Measurements from ENCODE around the gene LRMDA. TPM values are rescaled to one million over a fixed set of nuclear protein-coding genes. Genes with fewer than 3 reads are reported as not detected.
"Not testable (repeated sequence)": the region's sequence is repeated elsewhere in the genome, so short reads cannot be mapped to it uniquely, and the experiment has no call there.

LRMDA gene
- total RNA-seq, 4 donors from 2014 or later: 12.0 to 15.9 (median 13.9) TPM

DNA sequence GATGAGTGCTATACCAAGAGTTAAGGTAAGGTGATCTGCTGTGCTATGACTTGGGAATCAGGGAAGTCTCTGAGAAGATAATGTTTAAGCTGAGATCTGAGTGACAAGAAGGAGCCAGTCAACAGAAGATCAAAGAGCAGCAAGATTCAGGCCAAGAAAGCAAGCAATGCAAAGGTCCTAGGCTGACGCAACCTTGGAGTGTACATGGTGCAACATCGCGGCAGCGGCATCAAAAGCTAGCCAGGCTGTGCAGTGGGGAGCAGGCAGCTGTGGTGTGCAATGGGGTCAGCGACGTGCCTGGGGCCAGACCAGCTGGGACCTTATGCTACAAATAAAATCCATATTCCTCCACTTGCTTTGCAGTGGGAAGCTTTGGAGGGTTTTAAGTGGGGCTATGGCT lies 324.1 kb downstream of the LRMDA start:
- DNase-seq (ENCODE audit: low spot score): no peak
- TF ChIP-seq, protein P1, sequence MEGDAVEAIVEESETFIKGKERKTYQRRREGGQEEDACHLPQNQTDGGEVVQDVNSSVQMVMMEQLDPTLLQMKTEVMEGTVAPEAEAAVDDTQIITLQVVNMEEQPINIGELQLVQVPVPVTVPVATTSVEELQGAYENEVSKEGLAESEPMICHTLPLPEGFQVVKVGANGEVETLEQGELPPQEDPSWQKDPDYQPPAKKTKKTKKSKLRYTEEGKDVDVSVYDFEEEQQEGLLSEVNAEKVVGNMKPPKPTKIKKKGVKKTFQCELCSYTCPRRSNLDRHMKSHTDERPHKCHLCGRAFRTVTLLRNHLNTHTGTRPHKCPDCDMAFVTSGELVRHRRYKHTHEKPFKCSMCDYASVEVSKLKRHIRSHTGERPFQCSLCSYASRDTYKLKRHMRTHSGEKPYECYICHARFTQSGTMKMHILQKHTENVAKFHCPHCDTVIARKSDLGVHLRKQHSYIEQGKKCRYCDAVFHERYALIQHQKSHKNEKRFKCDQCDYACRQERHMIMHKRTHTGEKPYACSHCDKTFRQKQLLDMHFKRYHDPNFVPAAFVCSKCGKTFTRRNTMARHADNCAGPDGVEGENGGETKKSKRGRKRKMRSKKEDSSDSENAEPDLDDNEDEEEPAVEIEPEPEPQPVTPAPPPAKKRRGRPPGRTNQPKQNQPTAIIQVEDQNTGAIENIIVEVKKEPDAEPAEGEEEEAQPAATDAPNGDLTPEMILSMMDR (IDR thresholded peaks at IDR 0.05): no peak

DNA sequence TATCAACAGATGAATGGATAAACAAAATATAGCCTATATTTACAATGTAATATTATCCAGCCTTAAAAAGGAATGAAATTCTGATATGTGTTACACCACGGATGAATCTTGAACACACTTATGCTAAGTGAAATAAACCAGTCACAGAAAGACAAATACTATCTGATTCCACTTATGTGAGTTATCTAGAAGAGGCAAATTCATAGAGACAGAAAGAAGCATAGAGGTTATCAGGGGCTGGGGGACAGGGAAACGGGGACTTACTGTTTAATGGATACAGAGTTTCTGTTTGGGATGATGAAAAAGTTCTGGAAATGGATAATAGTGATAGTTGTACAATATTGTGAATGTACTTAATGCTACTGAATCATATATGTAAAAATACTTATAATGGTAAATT lies 329.9 kb downstream of the LRMDA start:
- DNase-seq (ENCODE audit: low spot score) (no peak), ATAC-seq (ENCODE audit: low FRiP score) (no peak)
- TF ChIP-seq, protein P1 (IDR thresholded peaks at IDR 0.05): no peak

More for the DNA sequence above, 324.1 kb downstream of the LRMDA start:
- ATAC-seq (ENCODE audit: low FRiP score): no peak

DNA sequence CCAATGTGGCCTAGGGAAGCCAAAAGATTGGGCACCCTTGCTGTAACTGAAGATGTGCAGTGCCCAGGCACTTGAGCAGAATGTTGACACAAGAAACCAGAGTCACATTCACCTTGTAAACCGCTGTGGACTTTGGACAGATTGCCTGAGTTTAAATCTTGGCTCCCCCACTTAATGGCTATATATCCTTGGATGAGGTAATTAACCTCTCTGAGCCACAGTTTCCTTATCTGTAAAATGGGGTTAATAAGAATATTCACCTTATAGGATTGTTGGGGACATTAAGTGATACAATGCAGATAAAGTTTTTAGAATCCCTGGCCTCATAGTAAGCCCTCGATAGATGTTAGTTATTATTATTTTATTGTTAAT lies 331.0 kb downstream of the LRMDA start:
- TF ChIP-seq, protein P1 (IDR thresholded peaks at IDR 0.05): no peak
- ATAC-seq (ENCODE audit: low FRiP score) (no peak), DNase-seq (ENCODE audit: low spot score) (no peak)

DNA sequence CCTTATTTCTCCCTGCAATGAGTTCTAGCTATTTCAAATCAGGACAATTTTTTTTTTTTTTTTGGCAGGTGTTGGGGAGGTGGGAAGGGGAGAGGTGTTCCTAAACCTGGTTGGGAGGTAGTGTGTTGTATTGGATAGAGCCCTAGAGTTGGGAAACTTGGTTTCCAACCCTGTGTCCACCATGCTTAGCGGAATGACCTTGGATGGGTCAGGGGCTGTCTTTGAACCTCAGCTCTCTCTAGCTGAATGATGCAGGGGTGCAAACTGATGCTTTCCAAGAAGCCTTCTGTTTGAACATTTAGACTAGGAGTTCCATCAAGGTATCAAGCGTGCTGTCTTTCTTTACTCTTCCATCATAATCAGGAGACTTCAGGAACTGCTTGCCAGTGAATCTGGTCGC lies 332.2 kb downstream of the LRMDA start:
- DNase-seq (ENCODE audit: low spot score) (no peak), ATAC-seq (ENCODE audit: low FRiP score) (no peak)
- TF ChIP-seq, protein P1 (IDR thresholded peaks at IDR 0.05): no peak

DNA sequence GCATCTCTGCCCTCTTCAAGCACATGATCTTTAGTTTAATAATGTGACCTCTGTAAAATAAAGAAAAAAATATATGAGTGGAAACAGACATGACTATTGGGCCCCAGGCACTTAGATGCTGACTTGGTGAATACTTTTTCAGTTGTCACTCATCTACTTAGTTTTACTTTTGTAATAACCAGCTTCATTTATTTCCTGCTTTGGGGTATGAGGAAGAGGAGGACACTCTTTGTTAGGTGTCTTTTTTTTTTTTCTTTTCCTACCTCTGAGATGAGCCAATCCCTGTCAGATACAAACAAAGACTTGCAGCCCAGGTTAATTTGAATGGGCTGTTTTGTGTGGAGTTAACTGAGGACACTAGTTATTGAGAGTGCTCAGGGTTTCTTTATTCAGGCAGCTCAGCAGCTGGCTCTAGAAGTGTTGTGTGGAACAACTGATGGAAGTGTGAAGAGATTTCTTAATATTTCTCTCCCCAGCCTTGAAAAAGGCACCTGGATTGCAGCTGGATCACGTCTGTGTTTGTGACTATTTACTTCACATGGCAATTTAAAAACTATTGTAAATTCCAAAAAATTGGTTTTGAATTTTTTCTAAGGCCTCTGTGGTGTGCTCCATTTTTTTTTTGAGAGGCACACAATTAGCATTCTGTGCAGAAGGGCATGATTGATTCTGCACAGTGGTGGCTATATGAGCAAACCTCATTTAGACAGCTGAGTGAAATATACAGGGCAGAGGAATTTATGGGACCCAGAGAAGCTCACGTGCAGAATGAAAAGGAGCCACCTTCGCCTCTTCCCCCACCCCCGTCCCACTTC lies 333.8 kb downstream of the LRMDA start:
- ATAC-seq (ENCODE audit: low FRiP score) (no peak), DNase-seq (ENCODE audit: low spot score) (no peak)
- TF ChIP-seq, protein P1 (IDR thresholded peaks at IDR 0.05): no peak

DNA sequence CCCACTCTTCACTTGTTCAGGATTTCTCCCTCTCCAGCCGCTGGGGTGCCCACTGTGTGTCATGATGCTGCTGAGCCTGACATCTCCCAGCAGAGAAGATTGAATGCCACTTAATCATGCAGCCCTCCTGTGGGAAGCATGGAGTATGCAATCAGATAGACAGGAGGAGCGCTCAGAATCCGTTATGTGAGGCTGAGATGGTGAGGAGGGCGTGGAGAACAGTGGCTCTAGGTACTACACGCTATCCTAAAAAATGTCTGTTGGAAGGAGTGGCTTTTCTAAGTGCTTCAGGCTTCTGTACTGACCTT lies 334.3 kb downstream of the LRMDA start:
- DNase-seq (ENCODE audit: low spot score) (no peak), ATAC-seq (ENCODE audit: low FRiP score) (no peak)
- TF ChIP-seq, protein P1 (IDR thresholded peaks at IDR 0.05): no peak

DNA sequence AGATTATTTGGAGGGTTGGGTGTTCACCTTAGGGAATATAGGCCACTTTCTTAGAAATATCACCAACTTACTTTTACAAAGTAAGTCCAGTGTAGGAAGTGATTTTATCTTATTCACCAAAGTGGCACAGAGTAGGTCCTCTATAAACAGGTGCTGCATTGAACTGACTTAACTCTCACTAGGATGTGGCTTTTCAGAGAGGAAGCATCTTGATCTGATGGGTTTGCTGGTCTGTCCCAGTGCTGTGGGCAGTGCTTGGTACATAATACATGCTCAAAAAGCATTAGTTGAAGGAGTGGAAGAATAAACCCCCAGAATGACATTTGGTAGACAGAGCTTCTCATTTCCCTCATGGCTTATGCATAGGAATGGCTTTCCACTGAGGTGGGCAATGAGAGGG lies 334.7 kb downstream of the LRMDA start:
- no peak for ATAC-seq (ENCODE audit: low FRiP score)
- TF ChIP-seq, protein P1 (IDR thresholded peaks at IDR 0.05): no peak
- no peak for DNase-seq (ENCODE audit: low spot score)

DNA sequence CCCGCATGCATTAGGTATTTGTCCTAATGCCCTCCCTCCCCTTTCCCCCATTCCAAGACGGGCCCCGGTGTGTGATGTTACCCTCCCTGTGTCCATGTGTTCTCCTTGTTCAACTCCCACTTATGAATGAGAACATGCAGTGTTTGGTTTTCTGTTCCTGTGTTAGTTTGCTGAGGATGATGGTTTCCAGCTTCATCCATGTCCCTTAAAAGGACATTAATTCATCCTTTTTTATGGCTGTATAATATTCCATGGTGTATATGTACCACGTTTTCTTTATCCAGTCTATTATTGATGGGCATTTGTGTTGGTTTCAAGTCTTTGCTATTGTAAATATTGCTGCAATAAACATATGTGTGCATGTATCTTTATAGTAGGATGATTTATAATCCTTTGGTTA lies 335.3 kb downstream of the LRMDA start:
- not testable (repeated sequence) for DNase-seq (ENCODE audit: low spot score); ATAC-seq (ENCODE audit: low FRiP score)

All from omental fat pad (tissue), 4 donors.